HG03571 (cell line): ENCODE measurements around the gene DUSP18.
"Not testable (repeated sequence)": the region's sequence is repeated elsewhere in the genome, so short reads cannot be mapped to it uniquely, and the experiment has no call there.

Experiments
- ATAC-seq: cut with Tn5 transposase; IDR thresholded peaks from one replicate; pipeline ENCODE4 v1.9.1; 2021; ENCODE audit not compliant: unreplicated experiment

The DUSP18 gene

DNA sequence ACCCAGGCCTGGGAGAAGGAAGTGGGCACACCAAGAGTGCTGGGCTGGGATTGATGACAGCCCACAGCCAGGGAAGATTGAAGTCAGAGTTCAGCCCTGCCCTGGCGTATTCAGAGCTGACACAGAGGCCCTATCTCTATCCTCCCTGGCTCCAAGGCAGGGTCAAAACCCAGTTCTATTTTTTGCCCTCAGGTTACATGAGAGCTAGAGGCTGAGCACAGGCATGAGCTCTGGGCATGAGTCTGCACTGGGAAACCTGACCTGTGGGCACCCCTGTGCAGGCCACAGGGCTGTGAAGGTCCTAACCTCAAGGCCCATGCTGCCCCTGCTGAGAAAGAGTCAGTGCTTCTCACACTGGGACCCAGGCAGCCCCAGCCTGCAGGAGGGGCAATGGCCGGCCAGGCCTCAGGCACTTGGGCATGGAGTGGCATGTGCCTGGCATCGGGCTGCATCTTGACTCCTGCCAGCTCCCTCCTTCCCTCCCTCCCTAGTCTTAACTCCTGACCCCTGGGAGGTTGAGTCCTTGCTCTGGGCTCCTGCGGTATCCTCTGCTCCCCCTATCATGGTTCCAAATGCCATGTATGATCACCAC, 26.7 kb downstream of the DUSP18 start:
- no peak for ATAC-seq

DNA sequence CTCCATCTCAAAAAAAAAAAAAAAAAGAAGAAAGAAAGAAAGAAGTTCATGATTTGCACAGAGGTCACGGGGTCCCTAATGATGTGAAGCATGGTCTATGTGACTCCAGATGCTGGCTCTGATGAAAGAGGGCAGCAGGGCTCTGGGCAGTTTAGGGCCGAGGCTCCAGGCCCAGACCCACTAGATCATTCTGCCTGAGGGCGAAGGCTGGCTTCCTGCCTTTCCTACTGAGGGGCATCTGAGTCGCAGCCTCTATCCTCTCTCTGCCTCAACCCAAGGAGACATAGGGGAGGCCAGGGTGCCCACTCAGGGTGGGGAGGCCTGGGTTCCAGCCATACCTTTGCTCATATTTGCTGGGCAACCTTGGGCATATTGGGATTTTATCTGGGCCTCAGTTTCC, 27.3 kb downstream of the DUSP18 start:
- no peak for ATAC-seq

DNA sequence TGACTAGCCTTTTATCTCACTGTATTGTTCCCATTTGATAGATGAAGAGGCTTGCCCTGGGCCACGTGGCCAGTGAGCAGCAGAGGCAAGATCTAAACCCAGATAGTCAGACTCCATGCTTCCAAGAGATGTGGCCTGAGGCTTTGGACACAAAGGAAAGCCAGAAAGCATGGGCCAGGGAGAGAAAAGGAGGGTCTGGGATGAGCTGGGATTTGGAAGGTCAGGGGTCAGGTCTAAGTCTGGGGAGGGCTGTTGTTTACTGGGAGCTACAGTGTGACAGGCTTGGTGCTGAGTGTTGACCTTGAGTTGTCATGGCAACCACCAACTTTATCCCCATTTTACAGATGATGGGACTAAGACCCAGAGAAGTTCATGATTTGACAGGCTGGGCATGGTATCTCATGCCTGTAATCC, 30.0 kb downstream of the DUSP18 start:
- ATAC-seq, result no peak

DNA sequence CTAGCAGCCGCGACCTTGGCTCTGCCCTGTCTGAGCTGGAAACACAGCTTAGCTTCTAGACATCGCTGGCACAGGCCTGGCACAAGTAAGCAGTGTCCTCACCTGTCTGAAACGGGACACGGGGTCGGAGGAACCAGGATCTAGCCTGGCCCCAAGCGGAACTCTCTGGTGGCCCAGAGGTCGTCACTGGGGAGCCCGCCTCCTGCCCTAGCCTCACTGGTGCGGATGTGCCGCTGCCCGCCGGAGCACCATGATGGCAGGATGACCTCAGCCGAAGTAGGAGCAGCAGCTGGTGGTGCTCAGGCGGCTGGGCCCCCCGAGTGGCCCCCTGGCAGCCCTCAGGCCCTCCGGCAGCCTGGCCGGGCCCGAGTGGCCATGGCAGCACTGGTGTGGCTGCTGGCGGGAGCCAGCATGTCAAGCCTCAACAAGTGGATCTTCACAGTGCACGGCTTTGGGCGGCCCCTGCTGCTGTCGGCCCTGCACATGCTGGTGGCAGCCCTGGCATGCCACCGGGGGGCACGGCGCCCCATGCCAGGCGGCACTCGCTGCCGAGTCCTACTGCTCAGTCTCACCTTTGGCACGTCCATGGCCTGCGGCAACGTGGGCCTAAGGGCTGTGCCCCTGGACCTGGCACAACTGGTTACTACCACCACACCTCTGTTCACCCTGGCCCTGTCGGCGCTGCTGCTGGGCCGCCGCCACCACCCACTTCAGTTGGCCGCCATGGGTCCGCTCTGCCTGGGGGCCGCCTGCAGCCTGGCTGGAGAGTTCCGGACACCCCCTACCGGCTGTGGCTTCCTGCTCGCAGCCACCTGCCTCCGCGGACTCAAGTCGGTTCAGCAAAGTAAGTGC, 31.2 kb downstream of the DUSP18 start:
- ATAC-seq, result no peak

DNA sequence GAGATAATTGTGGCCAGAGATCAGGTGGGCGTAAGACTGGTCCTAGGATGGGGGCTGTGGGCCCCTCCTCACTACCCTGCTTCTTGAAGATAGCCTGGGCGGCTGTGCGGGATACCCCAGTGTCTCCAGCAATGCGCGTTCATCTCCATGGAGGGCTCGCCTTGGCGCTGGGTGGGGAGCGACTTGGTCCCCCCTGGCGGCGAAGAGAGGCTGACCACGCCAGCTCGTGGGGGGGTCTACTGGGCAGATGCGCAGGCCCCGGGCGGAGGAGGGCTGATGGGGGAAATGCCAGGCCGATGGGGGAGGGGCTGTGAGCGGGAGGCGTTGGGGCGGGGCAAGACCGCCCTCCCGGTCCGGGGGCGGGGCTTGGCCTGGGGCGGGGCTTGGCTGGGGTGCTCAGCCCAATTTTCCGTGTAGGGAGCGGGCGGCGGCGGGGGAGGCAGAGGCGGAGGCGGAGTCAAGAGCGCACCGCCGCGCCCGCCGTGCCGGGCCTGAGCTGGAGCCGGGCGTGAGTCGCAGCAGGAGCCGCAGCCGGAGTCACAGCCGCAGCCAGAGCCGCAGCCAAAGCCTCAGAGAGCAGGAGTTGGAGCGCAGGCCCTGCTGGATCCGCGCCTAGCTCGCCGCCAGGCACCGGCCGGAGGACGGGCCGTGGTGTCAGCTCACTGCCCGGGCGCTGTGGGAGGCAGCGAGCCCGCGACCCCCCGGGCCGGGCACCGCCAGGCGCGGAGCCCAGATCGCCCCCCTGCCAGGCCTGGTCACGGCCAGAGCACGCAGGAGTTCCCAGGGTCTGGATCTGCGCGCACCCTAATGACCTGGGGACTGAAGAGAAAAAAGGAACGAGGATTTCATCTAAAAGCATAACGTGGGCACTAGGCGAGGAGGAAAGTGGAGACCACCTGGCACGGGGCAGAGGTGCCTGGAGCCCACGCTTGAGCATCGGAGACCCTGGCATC, 32.1 kb downstream of the DUSP18 start, which contains the start of gene SLC35E4:
Gene SLC35E4, plus strand, starts transcription at position 509 of the 953 bp plus-strand sequence. CDS start 670 bp downstream, outside the sequence.
- ATAC-seq, result peak; percentile 44

DNA sequence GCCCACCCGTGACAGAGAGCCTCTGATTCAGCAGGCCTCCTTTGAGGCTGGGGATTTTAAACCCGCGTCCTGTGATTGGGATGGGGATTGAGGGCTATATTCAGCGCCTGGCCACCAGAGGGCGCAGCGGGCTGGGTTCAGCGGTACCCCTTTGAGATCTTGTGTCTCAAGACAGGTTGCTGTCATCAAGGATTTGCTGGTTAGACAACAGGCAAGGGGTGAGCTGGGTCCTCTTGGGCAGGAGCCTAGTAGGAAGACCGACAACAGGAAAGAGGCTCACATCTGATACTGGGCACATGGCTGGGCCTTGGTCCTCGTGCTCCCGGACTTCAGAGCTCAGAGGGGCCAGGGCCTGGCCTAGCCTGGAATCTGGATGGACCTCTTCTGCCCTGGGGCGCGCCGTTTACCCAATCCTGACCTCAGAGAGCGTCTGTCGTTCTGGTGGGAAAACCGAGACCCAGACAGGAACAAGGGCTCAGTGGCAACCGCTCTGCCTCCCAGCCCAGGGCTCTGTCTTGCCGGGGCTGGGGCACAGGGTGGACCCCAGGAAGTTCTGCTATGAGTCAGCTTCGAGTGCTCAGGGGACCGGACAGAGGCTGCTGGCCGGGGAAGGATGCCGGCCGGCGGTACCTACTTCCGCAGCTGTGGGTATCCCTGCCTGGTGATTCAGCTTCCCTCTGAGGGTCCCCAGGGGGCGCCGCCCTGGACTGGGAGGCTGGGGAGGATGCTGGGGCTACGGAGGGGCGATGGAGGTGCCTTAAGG, 33.0 kb downstream of the DUSP18 start:
- ATAC-seq, result peak; percentile 54

DNA sequence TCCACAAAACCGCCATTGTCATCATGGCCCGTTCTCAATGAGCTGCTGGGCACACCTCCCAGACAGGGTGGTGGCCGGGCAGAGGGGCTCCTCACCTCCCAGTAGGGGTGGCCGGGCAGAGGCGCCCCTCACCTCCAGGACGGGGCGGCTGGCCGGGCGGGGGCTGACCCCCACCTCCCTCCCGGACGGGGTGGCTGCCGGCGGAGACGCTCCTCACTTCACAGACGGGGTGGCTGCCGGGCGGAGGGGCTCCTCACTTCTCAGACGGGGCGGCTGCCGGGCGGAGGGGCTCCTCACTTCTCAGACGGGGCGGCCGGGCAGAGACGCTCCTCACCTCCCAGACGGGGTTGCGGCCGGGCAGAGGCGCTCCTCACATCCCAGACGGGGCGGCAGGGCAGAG, 36.2 kb downstream of the DUSP18 start:
- ATAC-seq, result not testable (repeated sequence)

DNA sequence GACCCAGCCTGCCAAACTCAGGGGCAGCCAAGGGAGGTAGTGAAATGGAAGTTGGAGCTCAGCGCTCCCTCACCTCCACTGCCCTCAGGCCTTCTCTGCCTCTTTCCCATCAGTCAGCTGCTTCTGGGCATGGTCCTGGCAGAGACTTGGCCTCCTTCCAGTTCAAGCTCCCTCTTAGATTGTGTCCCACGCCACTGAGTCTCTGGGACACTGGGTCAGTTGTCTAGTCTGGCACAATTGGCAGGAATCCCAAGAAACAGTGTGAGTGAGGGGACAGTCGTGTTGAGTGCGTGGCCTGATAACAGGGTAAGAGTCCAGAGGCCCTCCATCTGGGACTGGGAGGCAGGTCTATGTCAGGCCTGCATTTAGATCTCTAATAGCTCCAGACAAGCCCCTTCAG, 39.2 kb downstream of the DUSP18 start:
- no peak for ATAC-seq

DNA sequence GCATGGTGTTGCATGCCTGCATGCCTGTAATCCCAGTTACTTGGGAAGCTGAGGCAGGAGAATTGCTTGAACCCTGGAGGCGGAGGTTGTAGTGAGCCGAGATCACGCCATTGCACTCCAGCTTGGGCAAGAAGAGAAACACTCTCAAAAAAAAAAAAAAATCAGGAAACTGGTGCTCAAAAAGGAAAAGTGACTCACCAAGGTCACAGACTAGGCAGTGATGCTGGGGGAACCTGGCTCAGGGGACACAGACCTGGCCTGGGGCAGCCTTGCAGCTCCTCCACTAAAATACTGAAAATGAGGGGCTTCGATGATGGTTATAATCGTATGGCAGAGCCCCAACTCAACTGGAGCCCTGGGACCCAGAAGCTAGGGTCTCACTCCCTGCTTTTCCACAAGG, 40.2 kb downstream of the DUSP18 start:
- ATAC-seq, result no peak

DNA sequence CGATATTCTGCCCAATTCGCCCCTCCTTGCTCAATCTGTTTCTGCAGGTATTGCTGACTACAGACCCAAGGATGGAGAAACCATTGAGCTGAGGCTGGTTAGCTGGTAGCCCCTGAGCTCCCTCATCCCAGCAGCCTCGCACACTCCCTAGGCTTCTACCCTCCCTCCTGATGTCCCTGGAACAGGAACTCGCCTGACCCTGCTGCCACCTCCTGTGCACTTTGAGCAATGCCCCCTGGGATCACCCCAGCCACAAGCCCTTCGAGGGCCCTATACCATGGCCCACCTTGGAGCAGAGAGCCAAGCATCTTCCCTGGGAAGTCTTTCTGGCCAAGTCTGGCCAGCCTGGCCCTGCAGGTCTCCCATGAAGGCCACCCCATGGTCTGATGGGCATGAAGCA, 41.3 kb downstream of the DUSP18 start:
- no peak for ATAC-seq

DNA sequence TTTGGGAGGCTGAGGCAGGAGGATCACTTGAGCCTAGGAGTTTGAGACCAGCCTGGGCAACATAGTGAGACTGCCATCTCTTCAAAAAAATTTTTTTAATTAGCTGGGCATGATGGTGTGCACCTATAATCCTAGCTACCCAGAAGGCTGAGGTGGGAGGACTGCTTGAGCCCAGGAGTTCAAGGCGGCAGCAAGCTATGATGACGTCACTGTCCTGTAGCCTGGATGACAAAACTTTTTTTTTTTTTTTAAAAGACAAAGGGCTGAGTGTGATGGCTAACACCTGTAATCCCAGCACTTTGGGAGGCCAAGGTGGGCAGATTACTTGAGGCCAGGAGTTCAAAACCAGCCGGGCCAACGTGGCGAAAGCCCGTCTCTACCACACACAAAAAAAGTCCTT, 47.8 kb downstream of the DUSP18 start:
- ATAC-seq, result not testable (repeated sequence)

DNA sequence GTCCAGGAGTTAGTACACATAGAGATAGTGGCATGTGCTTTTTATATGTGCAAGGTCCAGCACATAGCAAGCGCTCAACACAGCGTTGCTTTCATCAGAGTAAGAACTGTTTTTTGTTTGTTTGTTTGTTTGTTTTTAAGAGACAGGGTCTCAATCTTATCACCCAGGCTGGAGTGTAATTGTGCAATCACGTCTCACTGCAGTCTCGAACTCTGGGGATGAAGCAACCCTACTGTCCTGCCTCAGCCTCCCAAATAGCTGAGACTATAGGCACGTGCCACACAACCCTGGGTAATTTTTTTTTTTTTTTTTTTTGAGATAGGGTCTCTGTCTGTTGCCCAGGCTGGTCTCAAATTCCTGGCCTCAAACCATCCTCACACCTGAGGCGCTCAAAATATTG, 49.9 kb downstream of the DUSP18 start:
- ATAC-seq, result no peak

DNA sequence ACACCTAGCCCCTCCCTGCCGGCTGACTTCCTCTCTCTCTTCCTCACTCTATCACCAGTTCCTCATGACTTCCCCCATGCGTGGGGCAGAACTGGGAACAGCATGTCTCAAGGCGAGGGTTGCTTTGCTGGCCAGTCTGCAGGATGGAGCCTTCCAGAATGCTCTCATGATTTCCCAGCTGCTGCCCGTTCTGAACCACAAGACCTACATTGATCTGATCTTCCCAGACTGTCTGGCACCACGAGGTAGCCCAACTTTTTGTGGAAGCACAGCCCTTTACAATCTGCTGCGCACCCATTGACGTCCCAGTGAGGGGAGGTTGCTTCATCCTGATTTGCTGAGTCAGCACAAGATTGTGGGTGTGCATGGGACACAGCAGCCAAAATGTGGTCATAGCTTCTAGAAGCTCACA, 52.1 kb downstream of the DUSP18 start:
- no peak for ATAC-seq

DNA sequence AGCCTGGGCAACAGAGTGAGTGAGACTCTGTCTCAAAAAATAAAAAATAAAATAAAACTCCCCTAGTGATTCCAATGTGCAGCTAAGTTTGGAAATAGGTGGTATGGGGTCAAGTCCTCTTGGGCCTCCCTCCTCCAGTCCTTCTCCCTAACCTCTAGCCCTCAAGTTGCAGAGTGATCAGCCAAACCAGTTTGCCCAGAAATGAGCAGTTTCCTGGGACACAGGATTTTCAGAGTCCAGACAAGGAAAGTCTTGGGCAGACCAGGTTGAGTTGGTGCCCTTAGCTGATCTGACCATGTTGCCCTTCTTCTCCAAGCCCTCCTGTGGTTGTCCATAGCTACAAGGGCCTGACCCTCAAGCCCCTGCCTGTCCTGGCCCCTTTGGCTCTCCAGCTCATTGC, 52.8 kb downstream of the DUSP18 start:
- ATAC-seq, result no peak

DNA sequence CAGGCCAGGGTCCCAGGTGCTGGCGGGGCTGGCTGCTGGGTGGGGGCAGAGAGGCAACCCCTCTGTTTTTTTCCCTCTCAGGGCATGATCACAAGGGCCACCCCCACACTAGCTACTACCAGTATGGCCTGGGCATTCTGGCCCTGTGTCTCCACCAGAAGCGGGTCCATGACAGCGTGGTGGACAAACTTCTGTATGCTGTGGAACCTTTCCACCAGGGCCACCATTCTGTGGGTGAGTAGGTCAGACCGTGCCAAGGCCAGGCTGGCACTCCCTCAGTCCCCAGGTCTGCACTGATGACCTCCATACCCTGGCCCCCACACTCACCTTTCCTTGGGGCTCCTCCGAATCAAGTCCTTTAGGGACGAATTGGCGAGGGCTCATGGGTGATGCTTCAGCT, 53.4 kb downstream of the DUSP18 start:
- ATAC-seq, result no peak

DNA sequence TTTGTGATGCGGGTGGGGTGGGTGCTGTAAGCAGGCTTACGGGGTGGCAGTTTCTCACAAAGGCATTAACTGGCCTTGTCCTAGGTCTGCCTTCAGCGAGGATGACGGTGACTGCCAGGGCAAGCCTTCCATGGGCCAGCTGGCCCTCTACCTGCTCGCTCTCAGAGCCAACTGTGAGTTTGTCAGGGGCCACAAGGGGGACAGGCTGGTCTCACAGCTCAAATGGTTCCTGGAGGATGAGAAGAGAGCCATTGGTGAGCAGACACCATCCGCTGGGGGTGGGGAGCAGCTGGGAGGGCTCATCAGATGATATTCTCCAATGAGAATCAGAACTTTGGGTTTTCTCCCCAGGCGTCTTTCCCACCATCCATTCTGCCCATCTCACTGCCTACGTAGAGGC, 54.9 kb downstream of the DUSP18 start:
- no peak for ATAC-seq
